Eye (tissue), 1 donor: Measurements from ENCODE around the gene LRRC8D.

Experiments used
- DNase-seq: peaks from one replicate; pipeline ENCODE4 v3.0.0-alpha.2; 2015

The LRRC8D gene

DNA sequence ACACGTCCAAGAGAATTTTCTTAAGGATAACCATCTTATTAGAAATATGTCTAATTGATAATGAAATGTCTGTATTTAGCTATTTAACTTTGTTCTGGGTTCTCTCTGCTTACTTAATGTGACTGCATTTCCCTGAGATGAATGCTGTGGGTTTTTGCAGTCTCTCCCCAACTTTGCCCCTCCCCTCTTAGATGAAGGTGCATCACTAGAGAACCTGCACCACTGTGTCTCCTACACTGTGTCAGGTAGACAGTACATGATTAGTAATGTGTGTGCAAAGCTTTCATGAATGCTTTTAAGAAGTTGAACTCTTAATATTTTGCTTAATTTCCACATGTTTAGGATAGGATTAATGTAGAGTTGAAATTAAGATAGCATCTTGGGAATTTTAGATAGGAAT, 51.7 kb downstream of the LRRC8D start:
- DNase-seq: no peak

DNA sequence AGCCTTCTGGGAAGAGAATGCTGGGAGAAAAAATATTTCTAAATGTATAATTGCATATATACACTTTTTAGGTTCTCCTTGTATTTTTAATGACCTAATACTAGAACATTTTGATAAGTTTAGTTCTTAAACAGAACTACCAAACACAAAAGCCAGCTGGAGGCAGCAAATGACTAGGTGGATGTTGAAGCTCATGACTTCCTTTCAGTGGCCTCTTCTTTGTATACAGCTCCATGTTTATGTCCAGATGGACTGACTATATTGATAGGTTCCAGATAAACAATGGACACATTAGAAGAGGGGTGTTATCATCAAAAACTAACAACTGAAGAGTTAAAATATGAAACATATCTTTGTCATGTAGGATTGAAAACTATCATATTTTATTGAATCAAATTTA, 52.5 kb downstream of the LRRC8D start:
- DNase-seq: no peak

DNA sequence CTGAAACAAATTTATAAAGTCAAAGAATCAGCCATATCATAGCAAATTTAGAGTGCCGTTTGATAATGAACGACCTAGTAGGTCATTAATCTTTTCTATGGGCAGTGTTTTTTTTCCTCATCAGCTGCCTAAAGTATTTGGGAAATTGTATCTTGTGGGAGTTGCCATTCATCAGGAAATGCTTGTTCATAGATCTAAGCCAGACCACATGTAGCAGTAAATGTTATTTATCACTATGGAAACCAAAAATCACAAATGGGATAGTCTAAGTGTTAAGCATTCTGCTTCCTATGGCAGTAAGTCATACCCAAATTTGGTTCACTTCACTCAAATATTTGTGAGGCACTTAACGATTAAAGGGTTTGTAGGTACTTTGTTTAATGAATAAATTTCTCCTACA, 52.9 kb downstream of the LRRC8D start:
- no peak for DNase-seq

DNA sequence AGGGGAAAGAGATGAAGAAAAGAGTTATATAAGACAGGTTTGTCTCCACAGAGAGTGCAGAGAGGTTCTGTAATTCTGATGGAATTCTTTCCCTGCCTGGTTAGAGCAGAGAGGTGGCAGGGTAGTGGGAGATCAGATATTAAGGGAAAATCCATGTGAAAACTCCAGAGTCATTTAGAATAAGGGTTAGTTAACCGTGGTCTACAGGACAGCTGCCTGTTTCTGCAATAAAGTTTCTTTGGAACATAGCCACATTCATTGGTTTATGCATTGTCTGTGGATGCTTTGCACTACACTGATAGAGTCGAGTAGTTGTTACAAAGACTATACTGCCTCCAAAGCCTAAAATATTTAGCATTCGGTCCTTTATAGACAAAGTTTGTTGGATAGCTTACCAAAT, 55.6 kb downstream of the LRRC8D start:
- DNase-seq: no peak

DNA sequence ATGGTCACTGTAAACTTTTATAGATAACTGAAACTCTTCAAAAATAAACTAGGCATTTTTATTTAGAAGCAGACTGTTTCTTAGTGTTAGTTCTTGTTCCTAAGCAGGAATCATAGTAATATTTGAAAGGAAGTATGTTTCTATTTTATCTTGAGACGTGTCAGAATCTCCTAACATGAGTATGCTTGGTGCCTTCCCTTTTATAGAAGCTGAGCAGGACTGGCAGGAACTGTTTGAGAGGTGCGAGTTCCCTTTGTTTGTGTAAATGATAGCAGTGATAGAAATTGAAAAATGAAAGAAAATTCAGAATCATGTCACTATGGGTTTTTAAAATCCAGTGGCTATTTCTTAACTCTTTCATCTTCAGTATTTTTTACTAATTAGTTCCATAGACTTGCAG, 56.9 kb downstream of the LRRC8D start:
- no peak for DNase-seq

DNA sequence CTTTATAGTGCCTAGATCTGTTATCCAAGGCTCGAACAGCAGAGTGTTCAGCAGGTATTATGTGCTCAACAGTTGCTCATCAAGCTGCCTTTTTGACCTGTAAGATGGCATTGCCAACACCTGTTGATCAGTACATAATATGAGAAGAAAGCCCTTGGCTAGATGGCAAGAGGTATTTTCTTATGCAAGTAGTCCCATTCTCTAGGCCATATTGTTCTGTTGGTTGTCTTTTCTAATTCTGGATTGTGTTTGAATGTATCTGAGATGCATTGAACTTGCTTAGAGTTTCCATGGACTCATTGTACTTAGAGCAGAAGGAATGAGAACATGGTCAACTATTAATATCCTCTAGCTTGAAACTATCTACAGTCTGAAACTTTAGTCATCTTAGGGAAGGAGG, 57.4 kb downstream of the LRRC8D start:
- no peak for DNase-seq

DNA sequence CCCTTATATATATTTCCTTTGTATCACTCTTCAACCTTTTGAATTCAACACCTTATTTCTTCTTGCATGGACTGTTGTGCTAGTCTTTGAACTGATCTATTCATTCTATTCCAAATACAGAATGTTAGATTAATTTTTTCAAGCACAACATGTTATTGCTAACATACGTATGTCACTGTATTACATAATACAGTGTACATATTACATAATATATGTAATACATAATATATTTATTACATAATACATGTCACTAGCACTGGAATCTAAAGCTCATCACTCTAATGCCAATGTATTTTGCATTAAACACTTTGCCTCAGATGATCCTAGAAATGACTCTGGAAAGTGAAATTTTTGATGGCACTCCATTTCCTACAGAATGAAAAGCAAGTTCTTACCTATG, 59.8 kb downstream of the LRRC8D start:
- DNase-seq: no peak

DNA sequence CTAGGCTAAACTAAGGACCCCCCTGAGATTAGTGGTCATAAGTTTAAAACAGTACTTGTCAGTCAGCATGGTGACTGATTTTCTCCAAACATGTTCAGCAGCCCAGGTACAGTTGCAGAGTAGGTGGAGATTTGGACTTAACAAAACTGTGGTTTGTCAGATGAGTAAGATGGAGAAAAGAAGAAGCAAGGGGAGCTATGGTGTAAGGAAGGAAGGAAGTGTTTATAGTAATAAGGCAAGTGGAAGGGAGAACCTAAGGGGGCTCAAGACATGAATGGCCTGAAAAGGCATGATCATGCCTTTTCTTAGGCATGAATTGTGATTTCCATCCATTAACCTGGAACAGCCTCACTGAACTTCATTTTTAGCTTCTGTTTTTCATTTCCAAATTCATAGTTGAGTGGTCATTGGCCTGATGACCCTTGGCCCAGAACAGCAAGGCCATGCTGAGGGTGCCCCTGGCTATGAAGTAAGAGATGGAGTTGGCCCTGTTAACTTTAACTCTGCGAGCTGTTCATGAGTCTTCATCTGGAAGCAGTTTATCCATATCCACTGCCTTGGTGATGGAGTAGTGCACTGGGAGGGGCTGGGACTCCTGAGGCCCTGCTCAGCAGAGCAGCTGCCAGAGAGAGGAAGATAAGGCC, 60.7 kb downstream of the LRRC8D start:
- DNase-seq: no peak

DNA sequence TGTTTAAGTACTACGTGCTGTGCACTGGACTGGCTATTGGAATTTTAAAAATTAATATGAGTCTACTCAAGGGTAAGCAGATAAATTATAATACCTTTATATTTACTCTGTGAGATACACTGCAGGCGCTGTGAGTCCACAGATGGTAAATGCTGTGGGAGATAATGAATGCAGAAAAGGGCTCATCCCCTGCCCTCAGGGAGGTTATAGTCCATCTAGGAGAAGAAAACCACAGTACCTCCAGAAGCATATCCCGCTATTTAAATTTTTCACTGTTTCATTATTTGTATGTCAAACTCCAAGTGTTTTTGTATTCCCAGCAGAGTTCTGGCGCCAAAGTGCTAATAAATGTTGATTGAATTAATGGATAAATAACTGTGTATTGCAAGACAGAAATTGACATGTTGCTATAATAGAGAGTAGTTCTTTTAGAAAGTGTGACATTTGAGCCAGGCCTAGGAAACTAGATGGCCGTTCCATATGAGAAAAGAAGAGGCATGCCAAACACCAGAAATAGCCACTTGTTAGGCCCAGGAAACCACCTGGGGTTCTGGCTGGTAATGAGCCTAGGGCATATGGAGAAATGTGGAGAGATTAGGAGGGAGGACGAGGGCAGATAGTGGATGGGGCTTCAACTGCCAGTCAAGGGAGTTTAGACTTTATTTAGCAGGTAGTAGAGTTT, 61.7 kb downstream of the LRRC8D start:
- DNase-seq: no peak

DNA sequence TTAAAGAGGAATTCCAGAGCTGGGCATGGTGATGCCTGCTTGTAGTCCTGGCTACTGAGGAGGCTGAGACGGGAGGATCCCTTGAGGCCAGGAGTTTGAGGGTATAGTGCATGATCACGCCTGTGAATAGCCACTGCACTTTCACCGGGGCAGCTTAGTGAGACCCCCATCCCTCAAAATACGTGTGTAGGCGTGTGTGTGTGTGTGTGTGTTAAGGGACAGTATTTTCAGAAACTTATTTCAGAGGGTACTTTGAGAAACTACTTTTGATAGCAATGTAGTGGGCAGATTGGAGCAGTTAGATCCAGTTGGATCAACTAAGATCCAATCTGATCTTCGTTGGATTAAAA, 62.2 kb downstream of the LRRC8D start:
- no peak for DNase-seq

DNA sequence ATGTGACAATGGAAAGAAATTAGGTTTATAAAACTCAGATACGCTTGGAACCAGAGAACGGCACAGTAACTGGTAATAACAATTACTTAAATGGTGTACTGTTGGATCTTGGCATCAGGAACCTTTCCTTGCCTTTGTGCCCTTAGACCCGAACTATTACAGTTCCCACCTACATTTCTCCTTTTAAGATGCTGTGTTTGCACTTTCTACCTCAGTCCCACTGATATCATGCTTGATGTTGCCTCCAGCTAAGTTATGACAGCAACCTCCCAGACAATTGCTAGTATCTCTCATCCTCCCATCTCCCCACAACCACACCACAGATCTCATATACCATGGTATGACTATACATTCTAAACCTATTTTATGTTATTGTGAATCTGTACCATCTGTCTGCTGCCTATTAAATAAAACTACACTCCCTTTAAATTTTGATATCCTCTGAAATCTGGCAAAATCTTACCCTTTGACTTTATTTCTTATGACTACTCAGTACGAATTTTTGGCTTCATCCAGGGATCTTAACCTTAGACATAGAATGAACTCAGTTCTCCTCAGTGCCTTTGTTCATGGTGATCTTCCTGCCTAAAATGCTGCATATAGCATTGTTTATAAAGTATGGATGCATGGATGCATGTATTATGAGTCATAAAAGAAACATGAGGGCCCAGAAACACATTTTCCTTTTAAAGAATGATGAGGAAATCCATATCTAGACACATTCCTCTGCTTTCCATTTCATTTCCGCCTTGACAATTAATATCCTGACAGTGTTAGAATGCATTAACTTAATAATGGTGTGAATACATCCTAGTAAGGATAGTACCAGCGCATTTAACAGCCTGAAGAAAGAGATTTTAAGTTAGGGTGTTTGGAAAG, 64.1 kb downstream of the LRRC8D start:
- no peak for DNase-seq

DNA sequence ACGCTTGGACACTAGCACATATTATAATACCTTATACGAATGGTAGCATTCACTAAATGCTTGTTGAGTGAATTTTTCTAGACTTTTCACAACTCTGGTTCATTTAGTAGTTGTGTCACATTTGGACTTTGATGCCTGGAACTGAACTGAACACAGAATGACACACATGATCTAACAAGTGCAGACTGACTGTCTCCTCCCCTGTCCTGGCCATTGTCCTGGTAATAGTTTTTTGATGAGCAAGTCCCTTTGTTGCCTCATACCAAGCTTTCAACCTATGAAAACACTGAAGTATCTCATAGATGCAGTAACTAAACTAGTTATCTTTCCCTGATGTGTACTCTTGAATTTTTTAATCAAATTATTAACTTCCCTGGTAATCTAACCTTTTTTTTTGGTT, 66.4 kb downstream of the LRRC8D start:
- no peak for DNase-seq

DNA sequence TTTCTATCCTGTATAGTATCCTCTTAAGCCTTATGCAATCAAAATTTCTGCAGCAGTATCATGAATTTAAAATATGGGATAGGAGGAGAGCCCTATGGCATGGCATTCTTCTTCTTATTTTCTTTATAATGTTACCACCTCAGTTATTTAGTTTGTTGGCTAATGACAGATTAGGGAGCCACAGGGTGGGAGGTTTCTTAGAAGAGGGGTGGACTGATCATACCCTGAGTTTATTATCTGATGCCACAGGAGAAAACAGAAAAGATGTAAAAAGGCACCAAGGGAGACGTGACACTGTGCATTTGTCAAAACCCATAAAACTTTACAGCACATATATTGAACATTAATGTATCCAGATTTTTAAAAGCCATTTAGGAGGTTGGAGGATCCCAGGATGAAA, 66.9 kb downstream of the LRRC8D start:
- no peak for DNase-seq

DNA sequence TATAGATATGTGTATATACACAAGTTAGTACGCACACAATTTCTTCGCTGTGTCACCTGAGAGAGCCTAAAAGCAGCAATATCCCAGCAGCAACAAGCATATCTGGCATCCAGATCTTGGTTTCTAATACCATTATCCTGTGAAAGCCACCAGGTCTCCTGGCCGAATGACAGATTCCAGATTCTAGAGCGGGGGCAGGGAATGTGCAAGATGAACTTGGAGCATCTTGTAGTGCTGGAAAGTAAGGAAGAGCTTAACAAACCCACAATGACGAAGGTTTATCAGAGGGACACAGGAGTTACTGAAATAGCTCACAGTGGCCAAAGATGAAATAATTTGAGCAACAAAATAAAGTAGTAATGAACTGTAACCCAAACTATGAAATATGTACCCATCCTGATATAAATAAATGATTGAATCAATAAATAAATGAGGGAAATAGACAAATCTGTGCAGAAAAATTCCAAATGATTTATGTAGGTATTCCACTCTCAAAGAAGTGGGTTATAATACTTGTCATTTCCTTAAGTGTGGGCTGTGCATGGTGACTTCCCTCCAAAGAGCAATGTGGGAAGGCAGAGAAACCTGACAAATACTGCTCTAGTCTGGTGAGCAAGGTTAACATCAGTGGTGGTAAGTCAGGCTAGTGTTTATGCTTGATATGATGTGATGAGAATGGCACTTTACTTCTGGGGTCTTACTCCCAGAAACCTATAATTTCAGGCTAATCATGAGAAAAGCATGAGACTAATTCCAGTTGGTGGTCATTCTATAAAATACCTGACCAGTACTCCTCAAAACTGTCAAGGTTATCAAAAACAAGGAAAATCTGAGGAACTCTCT, 67.9 kb downstream of the LRRC8D start:
- no peak for DNase-seq

DNA sequence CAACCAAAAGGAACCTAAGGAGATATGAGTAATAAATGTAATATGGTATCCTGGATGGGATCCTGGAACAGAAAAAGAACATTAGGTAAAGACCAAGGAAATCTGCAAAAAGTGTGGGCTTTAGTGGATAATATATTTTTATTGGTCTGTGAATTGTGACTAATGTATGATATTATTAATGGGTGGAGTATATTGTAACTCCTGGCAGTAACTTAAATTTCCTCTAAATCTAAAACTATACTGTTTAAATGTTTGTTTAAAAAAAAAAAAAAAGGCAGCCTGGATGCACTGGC, 68.4 kb downstream of the LRRC8D start:
- DNase-seq: no peak

DNA sequence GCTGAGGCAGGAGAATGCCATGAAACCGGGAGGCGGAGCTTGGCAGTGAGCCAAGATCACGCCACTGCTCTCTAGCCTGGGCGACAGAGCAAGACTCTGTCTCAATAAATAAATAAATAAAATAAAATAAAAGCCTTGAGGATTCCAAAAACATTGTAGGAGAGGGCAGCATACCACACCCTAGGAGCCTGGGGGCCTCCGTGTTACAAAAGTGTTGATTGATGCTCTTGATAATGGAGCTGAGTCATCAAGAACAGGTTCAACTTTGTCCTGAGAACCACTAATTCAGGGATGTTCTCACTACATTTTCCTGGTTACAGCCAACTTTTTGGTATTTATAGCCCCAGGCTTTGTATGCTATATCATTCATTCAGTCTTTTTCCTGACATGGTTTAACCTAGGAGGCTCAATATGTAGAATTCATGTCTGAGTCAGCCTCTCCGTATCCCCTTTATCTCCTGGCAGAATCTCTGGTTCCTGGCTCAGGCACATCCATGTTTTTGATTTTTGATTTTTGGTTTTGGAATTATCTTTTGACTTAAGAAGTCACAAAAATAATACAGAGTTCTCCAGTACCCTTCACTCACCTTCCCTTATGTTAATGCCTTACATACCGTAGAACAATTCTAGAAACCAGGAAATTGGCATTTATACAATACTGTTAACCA, 69.4 kb downstream of the LRRC8D start:
- DNase-seq: no peak

DNA sequence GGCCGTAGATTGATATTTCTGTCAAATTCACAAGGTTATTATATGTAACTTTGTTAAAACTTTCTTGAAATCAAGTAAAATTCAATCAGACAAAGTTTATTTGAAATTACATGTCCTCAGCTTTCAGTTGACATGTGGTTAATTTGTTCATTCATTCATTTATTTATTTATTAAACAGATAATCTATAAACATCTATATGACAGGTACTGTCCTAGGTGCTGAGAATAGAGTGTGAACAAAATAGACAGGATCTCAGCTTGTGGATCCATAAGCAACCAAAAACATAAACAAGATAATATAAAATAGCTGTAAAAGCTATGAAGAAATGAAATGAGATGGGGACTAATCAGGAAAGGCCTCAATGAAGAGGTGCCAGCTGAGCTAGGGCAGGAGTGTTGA, 72.0 kb downstream of the LRRC8D start:
- no peak for DNase-seq

DNA sequence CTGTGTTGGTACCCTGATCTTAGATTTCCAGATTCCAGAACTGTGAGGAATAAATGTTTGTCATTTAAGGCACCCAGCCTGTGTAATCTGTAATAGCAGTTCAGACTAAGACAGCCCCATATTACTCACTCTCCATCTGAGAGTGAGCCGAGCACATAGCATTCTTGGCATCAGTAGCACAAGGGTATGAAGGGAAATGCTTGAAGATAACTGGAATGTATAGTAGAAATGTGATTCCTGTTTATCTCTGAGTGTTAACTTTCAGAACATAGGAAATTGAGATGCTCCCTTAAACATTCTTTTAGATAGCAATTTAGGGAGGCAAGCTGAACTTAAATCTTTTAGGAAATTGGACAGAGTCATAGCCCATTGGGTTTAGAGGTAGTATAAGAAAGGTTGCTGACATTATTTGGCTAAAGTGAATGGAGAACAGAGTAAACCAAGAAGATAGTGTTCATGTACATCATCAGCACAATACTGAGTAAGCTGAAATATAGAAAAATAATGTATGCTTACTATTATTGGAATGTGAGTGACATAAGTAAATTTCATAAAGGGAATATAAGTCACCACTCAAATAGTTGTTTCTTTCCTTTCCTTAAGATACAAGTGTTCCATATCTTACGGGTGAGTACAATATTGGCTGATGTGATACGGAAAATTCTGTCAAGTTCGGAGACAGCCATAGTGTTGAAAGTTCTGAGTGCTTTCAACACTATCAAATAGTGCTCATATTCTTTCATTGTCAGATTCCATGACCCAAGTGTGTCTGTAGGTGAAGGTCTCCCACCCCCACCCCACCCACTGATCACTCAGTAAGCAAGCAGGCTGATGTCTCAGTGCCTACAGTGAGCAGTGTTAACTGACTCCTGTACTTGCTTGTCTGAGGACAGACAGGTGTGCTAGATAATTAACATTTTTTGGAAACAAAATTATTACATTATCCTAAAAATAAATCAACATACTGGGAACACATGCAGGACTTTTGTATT, 73.7 kb downstream of the LRRC8D start:
- peak; percentile 18 for DNase-seq

DNA sequence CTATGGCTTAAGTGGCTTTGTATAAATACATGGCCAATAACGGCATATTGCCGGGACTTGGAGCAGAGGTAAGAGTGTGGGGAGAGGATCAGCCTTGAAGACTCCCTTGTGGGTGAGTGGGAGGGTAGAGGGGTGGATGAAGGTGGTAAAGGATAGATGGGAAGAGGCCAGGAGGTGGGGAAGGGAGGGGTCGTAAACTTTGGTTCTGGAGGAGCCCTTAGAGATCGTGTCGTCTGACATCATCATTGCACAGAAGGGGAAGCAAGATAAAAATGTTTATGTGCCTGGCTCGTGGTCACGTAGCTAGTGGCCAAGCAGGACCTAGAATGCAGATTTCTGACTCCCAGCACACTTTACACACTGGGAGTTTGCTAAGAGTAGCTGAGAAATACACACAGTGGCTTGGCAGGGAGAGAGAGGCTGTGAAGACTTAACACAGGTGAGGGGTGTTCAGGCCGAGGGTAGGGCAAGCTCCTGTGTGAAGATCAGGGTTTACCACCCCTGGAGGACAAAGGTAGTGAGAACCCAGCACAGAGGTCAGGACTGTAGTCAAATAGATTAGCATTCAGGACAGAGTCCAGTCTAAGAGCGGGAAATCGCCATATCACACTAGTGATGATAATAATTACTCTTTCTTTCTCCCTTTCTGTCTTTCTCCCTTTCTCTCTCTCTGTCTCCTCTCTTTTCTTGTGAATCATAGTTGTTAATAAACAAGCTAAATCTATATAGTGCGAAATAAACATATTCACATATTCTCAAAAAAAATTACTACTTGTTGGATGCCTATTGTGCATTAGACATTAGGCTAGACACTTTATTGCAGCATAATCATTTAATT, 75.5 kb downstream of the LRRC8D start:
- no peak for DNase-seq

DNA sequence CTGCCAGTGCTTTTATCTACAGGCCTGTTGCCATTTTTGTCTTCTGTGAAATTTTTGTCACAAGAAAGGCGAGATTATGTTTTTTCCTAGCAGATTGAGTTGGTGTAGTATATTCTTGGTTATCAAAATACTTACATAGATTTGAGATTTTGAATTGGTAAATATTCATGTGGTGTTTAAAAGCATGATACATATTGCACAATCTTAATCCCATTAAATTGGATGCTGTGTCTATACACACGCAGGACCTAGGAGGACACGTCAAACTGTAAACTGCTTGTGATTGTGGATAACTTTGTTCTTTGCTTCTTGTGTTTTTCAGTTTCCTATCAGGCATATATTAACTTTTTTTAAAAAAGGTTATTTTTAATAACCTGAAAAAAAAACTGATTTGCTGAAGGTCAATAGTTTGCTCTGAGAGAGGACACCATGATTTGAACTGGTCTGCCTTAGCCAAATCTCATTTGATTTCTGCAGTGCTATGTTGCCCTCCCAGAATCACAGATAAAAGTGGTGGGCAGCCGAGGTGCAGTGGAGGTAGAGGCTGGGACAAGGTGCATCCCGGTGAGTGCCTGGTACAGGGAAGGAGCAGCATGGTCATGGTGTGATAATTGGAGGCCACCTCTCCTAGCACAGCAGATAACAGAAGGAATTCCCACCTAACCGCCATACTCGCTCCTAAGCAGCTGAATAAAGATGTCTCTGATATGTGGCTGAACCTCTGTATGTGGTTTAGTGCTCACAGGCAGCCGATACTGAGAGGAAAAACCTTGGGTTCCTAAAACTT, 76.7 kb downstream of the LRRC8D start:
- DNase-seq: no peak
